Stomach (tissue), 9 donors: ENCODE results near the gene ARHGAP1. TPM values are rescaled to one million over a fixed set of nuclear protein-coding genes. Genes with fewer than 3 reads are reported as not detected.

Source experiments
- DNase-seq, 2 donors: peaks; one replicate each; pipeline versions ENCODE4 v3.0.0 to v3.0.0-alpha.2; 2013 to 2019
- H3K27ac ChIP-seq, 5 donors: fragments of 200-600 bp in 4 of 5; sonication (generic) in 4 of 5; one replicate each; pipeline ENCODE4 v1.5.1; 2013 to 2019; ENCODE audit warnings: mild to moderate bottlenecking in 1 of 5, moderate library complexity in 1 of 5
- H3K27me3 ChIP-seq, 3 donors: fragments of 200-600 bp; sonication (generic); one replicate each; pipeline ENCODE4 v1.5.1; 2017 to 2019; ENCODE audit warnings: mixed run types in 1 of 3
- H3K36me3 ChIP-seq, 4 donors: fragments of 200-600 bp; sonication (generic); 1 replicate in 3 of 4; 2 replicates in 1 of 4; pipeline ENCODE4 v1.5.1; 2016 to 2019
- H3K4me1 ChIP-seq, 4 donors: fragments of 200-600 bp; sonication (generic); one replicate each; pipeline ENCODE4 v1.5.1; 2016 to 2019
- H3K4me3 ChIP-seq, 4 donors: fragments of 200-600 bp; sonication (generic) in 3 of 4; one replicate each; pipeline ENCODE4 v1.5.1; 2016 to 2019; ENCODE audit warnings: mild to moderate bottlenecking in 1 of 4
- H3K9me3 ChIP-seq, 4 donors: fragments of 200-600 bp; sonication (generic); one replicate each; pipeline ENCODE4 v1.5.1; 2016 to 2019
- EP300 ChIP-seq: sonication (generic); formaldehyde crosslinking; IDR thresholded peaks from one replicate; pipeline ENCODE4 v1.6.1; 2017; ENCODE audit warnings: antibody characterized with exemption
- POLR2A ChIP-seq, 4 donors: fragments of 450-650 bp; IDR thresholded peaks; one replicate each; pipeline ENCODE4 v1.6.1; 2016; ENCODE audit warnings: antibody characterized with exemption in 4 of 4, control low read depth in 2 of 4, mild to moderate bottlenecking in 1 of 4, moderate library complexity in 1 of 4
- POLR2AphosphoS5 ChIP-seq, 3 donors: sonication (generic); formaldehyde crosslinking; IDR thresholded peaks; one replicate each; pipeline ENCODE4 v1.6.1; 2016; ENCODE audit warnings: antibody characterized with exemption in 3 of 3
- WGBS, 5 donors: extraction: QIAGEN DNeasy Blood & Tissue Kit in 3 of 5; methylation state at CpG; one replicate each; pipeline versions ENCODE4 v1.1.5 to v1.1.7; 2013 to 2018; 5-methylcytosine and 5-hydroxymethylcytosine counted together
- intact Hi-C: fragments of 100-400 bp; cut with DNase I; formaldehyde crosslinking; loops from one replicate; pipeline ENCODE4 v1.15.1; 2023; ENCODE audit warnings: low total_unique reads
- polyA plus RNA-seq, 3 donors: library from polyadenylated mRNA; stranded (reverse); fragments of 200-250 nt; gene quantifications; one replicate each; pipeline ENCODE4 v1.2.3, GENCODE V29; 2013
- total RNA-seq, 5 donors: library from RNA; depleted of rRNA; stranded (reverse); fragments of >200 nt; gene quantifications; one replicate each; pipeline versions ENCODE4 v1.1.0 to v1.2.3, GENCODE V29; 2014 to 2016
- TF ChIP-seq, protein P1 (sequence below), 7 experiments: fragments of 450-650 bp in 4 of 7; fragments of 200-600 bp in 3 of 7; sonication (generic) in 3 of 7; IDR thresholded peaks; one replicate each; pipeline ENCODE4 v1.5.1; 2016 to 2019; ENCODE audit warnings: antibody characterized with exemption in 7 of 7, control low read depth in 2 of 7, mild to moderate bottlenecking in 1 of 7
- donor health status: healthy with polysubstance abuse.
- donor health status: Bipolar disorder and iron deficiency.
- donor health status: healthy.

The ARHGAP1 gene
- total and polyA plus RNA-seq, 8 donors: 21.1 to 82.9 (median 31.3) TPM

DNA sequence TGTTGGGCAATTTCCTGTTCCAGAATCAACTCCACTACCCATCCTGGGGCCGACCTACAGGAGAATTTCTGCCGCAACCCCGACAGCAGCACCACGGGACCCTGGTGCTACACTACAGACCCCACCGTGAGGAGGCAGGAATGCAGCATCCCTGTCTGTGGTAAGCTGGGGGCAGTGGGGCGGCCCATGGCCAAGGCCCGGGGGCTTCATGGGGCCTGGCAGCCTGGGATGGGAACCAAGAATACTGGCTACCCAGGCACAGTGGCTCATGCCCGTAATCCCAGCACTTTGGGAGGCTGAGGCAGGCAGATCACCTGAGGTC lies 22.9 kb upstream of the ARHGAP1 start:
- no peak overlapping the region for H3K4me3 ChIP-seq
- no peaks in the 10 kb centered on the region for H3K27me3 ChIP-seq
- intact Hi-C loops: no loop called here
- TF ChIP-seq POLR2A (IDR thresholded peaks at IDR 0.05) (no peak), EP300 (no peak), POLR2AphosphoS5 (IDR thresholded peaks at IDR 0.05) (no peak)
- TF ChIP-seq, protein P1, sequence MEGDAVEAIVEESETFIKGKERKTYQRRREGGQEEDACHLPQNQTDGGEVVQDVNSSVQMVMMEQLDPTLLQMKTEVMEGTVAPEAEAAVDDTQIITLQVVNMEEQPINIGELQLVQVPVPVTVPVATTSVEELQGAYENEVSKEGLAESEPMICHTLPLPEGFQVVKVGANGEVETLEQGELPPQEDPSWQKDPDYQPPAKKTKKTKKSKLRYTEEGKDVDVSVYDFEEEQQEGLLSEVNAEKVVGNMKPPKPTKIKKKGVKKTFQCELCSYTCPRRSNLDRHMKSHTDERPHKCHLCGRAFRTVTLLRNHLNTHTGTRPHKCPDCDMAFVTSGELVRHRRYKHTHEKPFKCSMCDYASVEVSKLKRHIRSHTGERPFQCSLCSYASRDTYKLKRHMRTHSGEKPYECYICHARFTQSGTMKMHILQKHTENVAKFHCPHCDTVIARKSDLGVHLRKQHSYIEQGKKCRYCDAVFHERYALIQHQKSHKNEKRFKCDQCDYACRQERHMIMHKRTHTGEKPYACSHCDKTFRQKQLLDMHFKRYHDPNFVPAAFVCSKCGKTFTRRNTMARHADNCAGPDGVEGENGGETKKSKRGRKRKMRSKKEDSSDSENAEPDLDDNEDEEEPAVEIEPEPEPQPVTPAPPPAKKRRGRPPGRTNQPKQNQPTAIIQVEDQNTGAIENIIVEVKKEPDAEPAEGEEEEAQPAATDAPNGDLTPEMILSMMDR (IDR thresholded peaks at IDR 0.05): no peak
- no peaks in the 10 kb centered on the region for H3K9me3 ChIP-seq
- no peak for DNase-seq
- H3K4me1 ChIP-seq: peaks cover 8 to 15% (median 10%) of the 10 kb centered on the region in 4 donors
- H3K27ac ChIP-seq: no peak overlapping the region
- no peaks in the 10 kb centered on the region for H3K36me3 ChIP-seq
- WGBS, 5 donors: 85 to 95% (median 88%) methylated on average over 3 to 8 of the region's 8 CpGs

DNA sequence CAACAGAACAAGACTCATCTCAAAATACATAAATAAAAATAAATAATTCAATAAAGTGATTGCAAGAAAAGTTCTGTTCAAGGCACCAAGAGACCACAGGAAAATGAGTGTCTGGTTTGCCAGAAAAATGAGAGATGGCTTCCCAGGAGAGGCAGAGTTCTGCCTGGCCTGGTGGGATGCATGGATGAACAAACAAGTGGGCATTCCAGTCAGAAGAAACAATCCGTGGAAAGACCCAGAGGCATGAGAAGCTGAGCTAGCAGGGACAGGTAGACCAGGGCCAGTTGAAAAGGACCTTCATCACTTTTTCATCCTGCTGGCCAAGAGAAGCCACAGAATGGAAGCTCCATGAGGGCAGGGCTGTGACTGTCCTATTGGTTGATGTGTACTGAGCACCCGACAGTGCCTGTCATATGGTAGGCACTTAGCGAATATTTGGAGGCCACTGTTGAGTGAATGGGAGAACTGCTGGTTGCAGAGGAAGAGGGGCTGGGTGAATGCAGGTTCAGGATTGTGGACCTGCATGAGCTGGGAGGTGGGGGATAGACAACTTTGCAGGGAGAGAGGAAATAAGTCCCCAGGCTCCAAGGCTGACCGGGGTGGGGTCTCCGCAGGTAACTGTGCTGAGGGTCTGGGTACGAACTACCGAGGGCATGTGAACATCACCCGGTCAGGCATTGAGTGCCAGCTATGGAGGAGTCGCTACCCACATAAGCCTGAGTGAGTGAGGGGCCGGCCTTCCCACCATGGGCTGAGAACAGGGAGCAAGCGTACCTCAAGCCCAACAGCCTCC lies 22.3 kb upstream of the ARHGAP1 start:
- peaks cover 9 to 21% (median 13%) of the 10 kb centered on the region in 4 donors for H3K4me1 ChIP-seq
- intact Hi-C loops: no loop called here

DNA sequence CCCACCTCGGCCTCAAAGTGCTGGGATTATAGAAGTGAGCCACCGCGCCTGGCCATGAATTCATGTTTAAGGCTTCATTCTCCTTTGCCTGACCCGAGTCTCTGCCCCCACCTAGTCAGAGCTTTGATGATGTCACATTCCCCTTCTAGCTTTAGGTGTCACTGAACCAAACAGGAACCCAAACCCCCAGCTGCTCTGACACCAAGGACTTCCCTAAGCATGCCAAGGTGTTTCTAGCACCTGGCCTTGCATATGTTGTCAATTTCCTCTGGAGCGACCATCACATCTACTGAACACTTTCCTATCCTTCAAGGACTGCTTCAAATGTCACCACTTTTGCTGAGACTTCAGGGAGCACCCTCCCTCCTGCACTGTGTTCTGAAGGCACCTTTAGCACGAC lies 20.9 kb upstream of the ARHGAP1 start:
- no peaks in the 10 kb centered on the region for H3K9me3 ChIP-seq
- TF ChIP-seq POLR2AphosphoS5 (IDR thresholded peaks at IDR 0.05): no peak
- TF ChIP-seq POLR2A (IDR thresholded peaks at IDR 0.05): no peak
- TF ChIP-seq EP300: no peak
- TF ChIP-seq, protein P1 (IDR thresholded peaks at IDR 0.05): no peak
- WGBS, 5 donors: 81 to 87% (median 85%) methylated on average over 6 of the region's 6 CpGs
- H3K27me3 ChIP-seq: no peaks in the 10 kb centered on the region
- DNase-seq: no peak
- H3K27ac ChIP-seq: no peak overlapping the region
- peaks cover 9 to 22% (median 19%) of the 10 kb centered on the region in 4 donors for H3K4me1 ChIP-seq
- intact Hi-C loops: no loop called here
- H3K36me3 ChIP-seq: no peaks in the 10 kb centered on the region
- no peak overlapping the region for H3K4me3 ChIP-seq

More for the DNA sequence above, 22.3 kb upstream of the ARHGAP1 start:
- no peak overlapping the region for H3K27ac ChIP-seq
- no peak overlapping the region for H3K4me3 ChIP-seq
- no peaks in the 10 kb centered on the region for H3K36me3 ChIP-seq
- no peaks in the 10 kb centered on the region for H3K9me3 ChIP-seq
- H3K27me3 ChIP-seq: no peaks in the 10 kb centered on the region
- 93 to 98% (median 96%) methylated on average over 11 of the region's 11 CpGs for WGBS, 5 donors
- TF ChIP-seq POLR2A (IDR thresholded peaks at IDR 0.05) (no peak), EP300 (no peak)
- DNase-seq: no peak

DNA sequence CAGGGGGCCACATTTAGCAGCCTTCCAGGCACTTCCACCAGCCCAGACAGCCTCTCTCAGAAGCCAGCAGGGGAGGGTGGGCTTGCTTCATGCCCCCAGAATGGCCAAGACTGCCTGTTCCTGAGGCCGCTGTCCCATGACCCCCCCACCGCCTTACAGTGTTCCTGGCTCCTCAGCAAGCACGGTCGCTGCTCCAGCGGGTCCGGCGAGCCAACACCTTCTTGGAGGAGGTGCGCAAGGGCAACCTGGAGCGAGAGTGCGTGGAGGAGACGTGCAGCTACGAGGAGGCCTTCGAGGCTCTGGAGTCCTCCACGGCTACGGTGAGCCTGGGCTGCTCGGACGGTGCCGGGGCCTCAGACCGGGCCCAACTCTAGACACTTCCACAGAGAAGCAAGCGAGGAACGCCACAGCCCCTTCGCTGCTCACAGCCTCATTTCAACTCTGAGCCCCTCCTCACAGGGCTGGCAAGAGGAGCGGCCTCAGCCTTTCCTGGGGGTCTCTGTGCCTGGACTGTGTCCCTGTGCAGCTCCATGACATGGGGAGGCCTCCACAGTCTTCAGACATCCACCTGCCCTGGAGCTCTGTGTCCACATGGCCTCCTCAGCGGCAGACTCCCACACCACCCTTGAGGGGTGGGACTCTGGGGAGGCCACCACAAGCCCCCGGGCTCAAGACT lies 19.3 kb upstream of the ARHGAP1 start:
- 75 to 93% (median 91%) methylated on average over 3 to 25 of the region's 25 CpGs for WGBS, 5 donors
- intact Hi-C loops: no loop called here
- H3K4me1 ChIP-seq: peaks cover 9 to 22% (median 19%) of the 10 kb centered on the region in 4 donors

More for the DNA sequence above, 19.3 kb upstream of the ARHGAP1 start:
- Histone ChIP-seq H3K27me3 (no peaks in the 10 kb centered on the region), H3K9me3 (no peaks in the 10 kb centered on the region), H3K36me3 (no peaks in the 10 kb centered on the region), H3K4me3 (no peak overlapping the region), H3K27ac (peak overlapping the region in 4 of 5 donors; percentile 0 to 79 (median 54))
- TF ChIP-seq POLR2AphosphoS5 (IDR thresholded peaks at IDR 0.05) (no peak), EP300 (no peak), POLR2A (IDR thresholded peaks at IDR 0.05) (no peak)
- TF ChIP-seq, protein P1 (IDR thresholded peaks at IDR 0.05): no peak
- DNase-seq: no peak
